ENCODE results near the gene MYG1.
"Not testable (repeated sequence)": the region's sequence is repeated elsewhere in the genome, so short reads cannot be mapped to it uniquely, and the experiment has no call there.

Gene MYG1

GRCh38 chr12:53328043-53328435 is 28.5 kb downstream of the MYG1 start:
- no peak for DNase-seq (ENCODE audit: low read depth)
- peak; percentile 13 for TF ChIP-seq CTCF (conservative IDR thresholded peaks at IDR 0.05; ENCODE audit: low read depth, low read length)
- no peak overlapping the region for H3K4me3 ChIP-seq (ENCODE audit: low read length)

- no peak for TF ChIP-seq CTCF (conservative IDR thresholded peaks at IDR 0.05; ENCODE audit: low read depth, low read length)
- H3K4me3 ChIP-seq (ENCODE audit: low read length): no peak overlapping the region
- no peak for DNase-seq (ENCODE audit: low read depth)
Measured at GRCh38 chr12:53330671-53331070, 31.2 kb downstream of the MYG1 start.

GRCh38 chr12:53332339-53332738 is 32.8 kb downstream of the MYG1 start:
- DNase-seq (ENCODE audit: low read depth); H3K4me3 ChIP-seq (ENCODE audit: low read length): not testable (repeated sequence)

GRCh38 chr12:53332744-53333143 is 33.2 kb downstream of the MYG1 start:
- no peak overlapping the region for H3K4me3 ChIP-seq (ENCODE audit: low read length)
- TF ChIP-seq CTCF (conservative IDR thresholded peaks at IDR 0.05; ENCODE audit: low read depth, low read length): no peak
- DNase-seq (ENCODE audit: low read depth): no peak

GRCh38 chr12:53333289-53333688 is 33.8 kb downstream of the MYG1 start:
- TF ChIP-seq CTCF (conservative IDR thresholded peaks at IDR 0.05; ENCODE audit: low read depth, low read length): no peak
- no peak for DNase-seq (ENCODE audit: low read depth)
- H3K4me3 ChIP-seq (ENCODE audit: low read length): no peak overlapping the region

GRCh38 chr12:53333845-53334244 is 34.4 kb downstream of the MYG1 start:
- DNase-seq (ENCODE audit: low read depth): no peak
- H3K4me3 ChIP-seq (ENCODE audit: low read length): no peak overlapping the region
- TF ChIP-seq CTCF (conservative IDR thresholded peaks at IDR 0.05; ENCODE audit: low read depth, low read length): no peak

- H3K4me3 ChIP-seq (ENCODE audit: low read length): no peak overlapping the region
- TF ChIP-seq CTCF (conservative IDR thresholded peaks at IDR 0.05; ENCODE audit: low read depth, low read length): no peak
- no peak for DNase-seq (ENCODE audit: low read depth)
Measured at GRCh38 chr12:53334822-53335221, 35.3 kb downstream of the MYG1 start.

GRCh38 chr12:53336181-53336681 is 36.7 kb downstream of the MYG1 start, which contains the start of gene SP7:
Gene SP7, minus strand, starts transcription at chr12:53336354. Its CDS starts 708 bp downstream, at chr12:53335646.
- no peak for TF ChIP-seq CTCF (conservative IDR thresholded peaks at IDR 0.05; ENCODE audit: low read depth, low read length)
- H3K4me3 ChIP-seq (ENCODE audit: low read length): no peak within 1 kb of the TSS
- DNase-seq (ENCODE audit: low read depth): no peak

Data from retinal pigment epithelial cell (primary cell).